OCI-LY3 (cell line): ENCODE data around the gene CPS1.

Source experiments
- CTCF ChIP-seq: fragments of 200-600, 300-600 bp; sonication (generic); IDR thresholded peaks from 2 replicates; pipeline ENCODE4 v1.5.1; 2014; ENCODE audit warnings: antibody characterized with exemption, low read length, low read depth
- EZH2phosphoT487 ChIP-seq: fragments of 200-600 bp; shearing (Covaris generic); IDR thresholded peaks from 2 replicates; pipeline ENCODE4 v1.6.1; 2018; ENCODE audit warnings: antibody characterized with exemption, mixed run types, low read depth

GRCh38 chr2:210681491-210681890 is 125.1 kb downstream of the CPS1 start:
- TF ChIP-seq CTCF (no peak), EZH2phosphoT487 (no peak)
